GM12874 (cell line): ENCODE measurements around the gene ZMYND11.
A peak's percentile ranks its signal among the peaks of the same experiment; 100 is the strongest.

Experiments
- TF ChIP-seq, protein P1 (sequence below): IDR thresholded peaks from 2 replicates; pipeline ENCODE4 v1.5.1; 2011; ENCODE audit warnings: low read depth, mild to moderate bottlenecking, control low read depth, low read length, moderate library complexity; ENCODE audit not compliant: insufficient read depth

ZMYND11 gene

GRCh38 chr10:278707-279106 lies 143.5 kb downstream of the ZMYND11 start:
- TF ChIP-seq, protein P1, sequence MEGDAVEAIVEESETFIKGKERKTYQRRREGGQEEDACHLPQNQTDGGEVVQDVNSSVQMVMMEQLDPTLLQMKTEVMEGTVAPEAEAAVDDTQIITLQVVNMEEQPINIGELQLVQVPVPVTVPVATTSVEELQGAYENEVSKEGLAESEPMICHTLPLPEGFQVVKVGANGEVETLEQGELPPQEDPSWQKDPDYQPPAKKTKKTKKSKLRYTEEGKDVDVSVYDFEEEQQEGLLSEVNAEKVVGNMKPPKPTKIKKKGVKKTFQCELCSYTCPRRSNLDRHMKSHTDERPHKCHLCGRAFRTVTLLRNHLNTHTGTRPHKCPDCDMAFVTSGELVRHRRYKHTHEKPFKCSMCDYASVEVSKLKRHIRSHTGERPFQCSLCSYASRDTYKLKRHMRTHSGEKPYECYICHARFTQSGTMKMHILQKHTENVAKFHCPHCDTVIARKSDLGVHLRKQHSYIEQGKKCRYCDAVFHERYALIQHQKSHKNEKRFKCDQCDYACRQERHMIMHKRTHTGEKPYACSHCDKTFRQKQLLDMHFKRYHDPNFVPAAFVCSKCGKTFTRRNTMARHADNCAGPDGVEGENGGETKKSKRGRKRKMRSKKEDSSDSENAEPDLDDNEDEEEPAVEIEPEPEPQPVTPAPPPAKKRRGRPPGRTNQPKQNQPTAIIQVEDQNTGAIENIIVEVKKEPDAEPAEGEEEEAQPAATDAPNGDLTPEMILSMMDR, result no peak

DNA sequence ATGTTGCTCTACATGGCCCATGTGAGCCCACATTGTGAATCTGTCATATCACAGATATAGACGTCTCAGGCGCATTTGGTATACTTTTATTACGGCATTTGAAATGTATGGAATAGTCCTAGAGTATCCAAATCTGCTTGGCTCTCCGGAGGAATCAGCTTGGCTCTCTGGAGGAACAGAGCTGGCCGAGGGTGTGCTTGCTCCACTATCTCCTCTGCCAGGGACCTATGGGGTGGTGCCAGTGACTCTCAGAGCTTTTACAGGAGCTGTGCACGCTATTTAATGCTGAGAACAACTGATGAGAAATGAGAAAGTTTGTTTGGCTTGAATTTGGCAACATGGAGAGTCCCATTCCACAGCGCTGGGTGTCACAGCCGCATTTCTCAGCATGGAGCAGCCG lies 144.0 kb downstream of the ZMYND11 start:
- TF ChIP-seq, protein P1, result no peak

- TF ChIP-seq, protein P1, result no peak
Observed at GRCh38 chr10:279655-280054, 144.4 kb downstream of the ZMYND11 start.

DNA sequence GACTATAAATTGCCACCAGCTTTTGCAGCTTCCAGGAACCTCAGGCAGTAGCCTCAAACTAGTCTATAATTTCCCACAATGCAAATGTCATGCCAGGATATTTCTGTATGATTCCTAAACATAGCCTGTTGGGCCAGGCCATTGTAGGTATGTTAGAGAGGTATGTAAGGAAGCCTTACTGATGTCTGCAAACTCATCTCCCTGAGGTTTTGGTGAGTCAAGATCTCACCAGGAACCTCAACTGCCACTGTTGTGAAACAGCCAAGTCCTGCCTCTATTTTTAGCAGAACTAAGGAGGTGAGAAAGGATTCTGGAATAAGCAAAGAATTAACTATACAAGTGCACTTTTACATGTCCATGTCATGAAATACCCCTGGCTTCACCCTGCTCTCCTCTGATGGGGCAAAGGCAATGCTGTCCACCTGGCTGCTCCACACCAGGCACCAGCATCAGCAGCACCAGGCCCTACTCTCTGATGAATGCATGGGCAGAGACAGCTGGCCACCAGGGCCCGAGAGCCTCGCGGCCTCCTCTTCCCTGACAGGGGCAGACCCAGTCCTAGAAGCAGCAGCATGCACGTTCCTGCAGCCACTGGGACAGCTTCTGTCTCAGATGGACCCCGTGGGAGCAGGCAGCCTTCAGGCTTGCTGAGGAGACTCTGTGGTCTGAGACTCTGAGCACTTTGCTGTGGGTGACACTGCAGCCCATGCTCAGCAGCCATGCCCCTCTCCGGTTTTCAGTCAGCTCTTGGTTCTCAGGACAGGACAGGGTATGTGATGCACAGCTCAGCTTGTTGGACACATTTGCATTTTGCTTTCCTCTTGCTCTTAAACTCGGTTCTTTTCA lies 147.3 kb downstream of the ZMYND11 start:
- TF ChIP-seq, protein P1, result no peak

- TF ChIP-seq, protein P1, result no peak
Observed at GRCh38 chr10:283140-283479, 147.9 kb downstream of the ZMYND11 start.

DNA sequence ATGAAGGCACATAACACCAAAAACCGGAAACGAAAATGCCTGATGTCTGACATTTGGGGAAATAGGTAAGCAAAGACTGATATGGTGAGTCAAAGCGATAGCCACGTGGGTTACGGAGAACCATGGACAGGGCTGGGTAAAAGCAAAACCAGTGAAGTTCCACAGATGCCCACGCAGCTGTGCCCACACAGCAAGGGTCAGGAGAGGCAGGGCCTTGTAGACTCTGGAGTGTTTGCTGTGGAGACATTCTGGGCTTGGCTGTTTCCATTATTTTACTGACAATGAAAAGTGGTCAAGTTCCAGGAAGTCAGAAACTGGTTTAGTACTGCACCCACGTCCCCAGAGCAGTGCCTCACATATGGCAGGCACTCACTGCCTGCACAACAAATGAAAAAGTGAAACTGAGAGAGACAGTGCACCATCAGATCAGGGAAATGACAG lies 148.7 kb downstream of the ZMYND11 start:
- TF ChIP-seq, protein P1, result 0 out of 2 replicates have a peak, but pooled peaks have one; percentile 19

- TF ChIP-seq, protein P1, result no peak
Observed at GRCh38 chr10:285216-285615, 150.0 kb downstream of the ZMYND11 start.
